ENCODE data around the gene FILIP1L.

FILIP1L gene

DNA sequence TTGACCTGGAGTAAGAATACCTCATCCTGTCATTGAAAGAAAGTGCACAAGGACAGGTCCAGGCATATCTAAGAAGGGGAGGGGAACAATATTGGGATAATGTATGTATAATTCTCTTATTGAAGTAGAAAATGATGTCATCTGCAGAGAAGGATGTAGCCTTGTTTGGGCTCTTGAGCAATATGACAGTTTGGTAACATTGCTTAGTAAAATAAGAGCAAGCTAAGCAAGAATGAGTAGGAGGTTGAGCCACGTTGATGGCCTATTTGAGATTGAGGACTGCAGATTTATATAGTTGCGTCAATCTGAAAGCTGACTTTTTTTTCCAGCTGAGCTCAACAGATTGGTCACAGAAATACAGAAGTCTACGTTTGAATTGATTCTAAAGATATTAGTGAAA, 145.2 kb downstream of the FILIP1L start:
- no peak for FAIRE-seq

DNA sequence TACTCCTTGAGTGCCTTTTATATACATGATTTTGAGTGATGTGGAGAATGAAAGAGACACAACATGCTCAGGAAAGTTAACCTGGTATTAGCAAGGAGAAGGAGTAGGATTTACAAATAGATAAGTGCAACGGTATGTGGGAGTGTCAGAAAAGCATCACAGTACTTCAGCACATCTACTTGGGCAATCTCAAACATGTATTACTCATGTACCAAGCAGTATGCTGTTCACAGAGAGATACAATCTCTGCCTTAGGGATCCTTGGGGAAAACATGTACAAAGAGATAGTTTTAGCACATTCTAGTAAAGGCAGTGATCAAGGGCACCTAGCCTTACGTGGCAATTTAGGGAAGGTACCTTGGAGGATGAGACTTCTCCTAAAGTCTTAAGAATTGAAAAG, 146.5 kb downstream of the FILIP1L start:
- no peak for FAIRE-seq

DNA sequence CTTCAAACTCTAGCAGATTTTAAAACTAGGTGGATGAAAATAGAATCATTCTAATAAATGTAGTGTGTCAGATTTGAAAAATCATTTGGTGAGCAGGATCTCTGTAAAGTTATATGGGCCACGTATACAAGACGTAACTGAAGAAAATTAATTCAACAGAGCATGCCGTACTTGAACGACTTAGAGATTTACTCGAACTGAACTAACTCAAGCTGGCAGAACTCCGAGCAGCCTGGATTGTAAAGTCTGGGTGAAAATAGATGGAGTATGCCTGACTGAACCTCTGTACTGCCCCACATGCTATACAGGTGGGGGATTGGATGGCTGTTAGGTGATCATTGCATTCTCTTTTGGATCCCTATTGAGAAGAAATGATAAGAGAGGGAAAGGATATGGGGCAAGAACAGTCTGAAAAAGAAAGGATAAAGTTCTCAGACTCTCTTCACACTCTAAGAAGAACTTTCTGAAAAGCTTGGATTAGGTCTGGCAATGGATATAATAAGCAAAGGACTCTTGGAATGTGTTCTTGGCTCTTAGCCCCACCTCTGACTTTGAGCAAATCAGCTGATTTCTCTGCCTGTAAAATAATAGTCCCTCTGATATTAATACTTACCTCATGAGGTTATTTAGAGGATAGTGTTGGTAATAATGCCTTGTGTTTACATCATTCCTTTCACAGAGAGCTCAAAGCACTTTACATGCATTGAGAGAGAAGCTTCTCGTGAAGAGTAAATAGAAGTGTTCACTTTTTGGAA, 147.5 kb downstream of the FILIP1L start:
- FAIRE-seq = no peak

DNA sequence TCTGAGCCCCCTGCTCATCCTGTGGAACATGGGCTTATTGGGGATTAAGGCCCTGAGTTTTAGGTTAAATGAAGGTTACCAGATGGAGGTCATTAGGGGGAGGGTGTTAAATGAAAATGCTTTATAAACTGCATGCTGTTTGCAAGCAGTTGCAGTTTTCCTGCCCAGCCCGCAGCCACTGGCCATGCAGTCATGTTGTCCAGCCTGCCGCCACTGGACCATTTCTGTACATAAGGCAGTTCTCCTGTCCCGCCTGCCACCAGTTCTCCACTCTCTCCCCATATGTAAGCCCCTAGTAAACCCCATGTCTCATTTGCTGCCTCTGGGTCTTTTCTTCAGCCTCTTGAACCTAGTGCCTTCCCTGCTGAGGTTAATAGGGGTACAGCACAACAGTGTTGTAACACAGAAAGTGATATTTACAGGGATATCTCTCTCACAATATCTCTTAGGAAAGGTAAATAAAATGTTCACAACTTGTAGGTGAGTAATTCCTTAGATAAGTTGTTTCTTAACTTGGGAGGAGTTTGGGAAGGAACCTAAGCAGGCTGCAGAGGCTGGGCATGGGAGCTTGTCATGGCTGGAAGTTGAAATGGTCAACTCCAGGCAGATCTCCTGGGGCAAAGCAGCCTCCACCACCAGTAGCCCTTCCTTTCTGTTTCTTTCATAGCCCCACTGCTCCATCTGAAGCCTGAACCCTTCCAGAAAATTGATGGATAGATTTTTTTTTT, 148.5 kb downstream of the FILIP1L start:
- no peak for FAIRE-seq

DNA sequence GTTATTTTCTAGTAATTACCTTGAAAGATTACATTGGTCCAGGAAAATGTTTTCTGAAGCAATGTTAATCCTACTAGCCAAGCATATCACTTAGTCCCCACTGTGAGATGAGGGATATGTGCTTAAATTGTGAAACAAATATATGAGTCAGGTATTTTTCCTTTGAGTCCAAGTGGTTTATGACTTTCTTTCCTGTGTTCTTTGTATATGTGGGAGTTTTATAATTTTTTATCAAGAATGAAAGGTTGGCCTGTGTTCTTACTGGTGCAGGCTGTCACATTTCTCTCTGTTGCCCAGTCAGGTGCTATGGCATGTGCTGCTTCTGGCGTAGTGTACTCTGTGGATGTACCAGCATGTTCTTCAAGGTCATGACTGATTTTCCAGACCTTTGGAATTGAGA, 149.2 kb downstream of the FILIP1L start:
- no peak for FAIRE-seq

DNA sequence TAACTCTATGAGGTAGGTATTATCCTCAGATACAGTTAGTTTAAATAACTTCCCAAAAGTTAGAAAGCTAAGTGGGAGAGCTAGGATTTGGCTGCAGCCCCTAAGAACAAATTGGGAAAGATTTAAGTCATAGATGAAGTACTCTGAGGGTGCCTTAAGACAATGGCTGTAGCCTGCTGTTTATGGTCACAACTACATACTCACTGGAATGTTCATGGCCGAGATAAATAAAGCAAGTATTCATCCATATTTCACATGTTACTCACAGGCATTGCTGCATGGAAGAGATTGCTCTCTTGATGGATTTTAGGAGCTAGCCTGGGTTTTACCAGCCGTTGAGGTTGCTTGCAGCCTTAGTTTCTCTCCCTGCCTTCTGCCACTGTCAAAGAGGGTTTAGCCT, 151.6 kb downstream of the FILIP1L start:
- no peak for FAIRE-seq

DNA sequence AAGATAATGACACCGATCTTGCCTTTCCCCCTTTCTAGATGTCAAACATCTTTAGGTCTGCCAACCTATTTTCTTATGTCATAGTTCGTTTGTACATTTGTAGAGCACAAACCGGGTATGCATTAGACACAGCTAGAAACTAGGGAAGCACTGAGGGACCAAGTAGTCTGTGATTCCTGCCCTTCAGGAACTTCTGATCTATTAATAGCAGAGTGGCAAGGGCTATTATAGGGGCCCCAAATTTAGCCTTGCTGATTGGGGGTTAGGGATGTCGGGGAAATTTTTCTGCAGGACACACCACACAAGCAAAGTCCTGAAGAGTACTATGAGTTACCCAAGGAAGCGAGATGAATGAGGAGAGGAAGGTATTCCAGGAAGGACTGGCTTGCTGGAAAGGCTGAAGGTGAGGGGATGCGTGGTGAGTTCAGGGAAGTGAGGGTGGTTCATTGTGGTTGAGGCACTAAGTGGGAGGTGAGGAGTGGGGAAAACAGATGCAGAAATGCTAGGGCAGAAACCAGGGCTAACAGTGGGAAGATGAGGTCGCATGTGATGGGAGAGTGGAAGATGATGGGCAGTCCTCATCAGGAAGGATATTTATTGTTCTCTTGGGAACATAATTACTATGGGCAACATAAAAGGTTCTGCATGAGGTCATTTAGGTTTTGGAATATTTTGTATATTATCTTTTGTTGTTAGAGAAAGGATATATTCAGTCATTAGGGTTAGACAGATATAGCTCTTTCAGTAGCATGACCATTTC, 152.4 kb downstream of the FILIP1L start:
- FAIRE-seq = no peak

DNA sequence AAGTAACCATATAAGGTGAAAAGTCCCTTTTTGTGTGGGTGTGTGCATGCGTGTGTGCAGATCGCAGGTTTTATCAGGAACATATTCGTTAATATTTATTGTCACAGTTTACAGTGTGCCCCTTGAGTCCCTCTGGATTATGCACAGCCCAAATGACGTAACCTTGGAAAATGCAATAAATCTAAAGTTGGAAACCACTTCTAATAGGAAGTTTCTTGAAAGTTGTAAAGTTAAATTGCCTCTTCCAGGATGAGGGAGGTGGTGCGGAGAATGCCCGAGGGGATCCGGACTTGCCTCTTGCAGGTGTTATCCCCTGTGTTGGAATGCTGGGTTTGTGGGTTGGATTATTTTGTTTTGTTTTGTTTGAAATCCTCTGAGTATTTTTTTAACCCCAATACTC, 153.4 kb downstream of the FILIP1L start:
- no peak for FAIRE-seq

DNA sequence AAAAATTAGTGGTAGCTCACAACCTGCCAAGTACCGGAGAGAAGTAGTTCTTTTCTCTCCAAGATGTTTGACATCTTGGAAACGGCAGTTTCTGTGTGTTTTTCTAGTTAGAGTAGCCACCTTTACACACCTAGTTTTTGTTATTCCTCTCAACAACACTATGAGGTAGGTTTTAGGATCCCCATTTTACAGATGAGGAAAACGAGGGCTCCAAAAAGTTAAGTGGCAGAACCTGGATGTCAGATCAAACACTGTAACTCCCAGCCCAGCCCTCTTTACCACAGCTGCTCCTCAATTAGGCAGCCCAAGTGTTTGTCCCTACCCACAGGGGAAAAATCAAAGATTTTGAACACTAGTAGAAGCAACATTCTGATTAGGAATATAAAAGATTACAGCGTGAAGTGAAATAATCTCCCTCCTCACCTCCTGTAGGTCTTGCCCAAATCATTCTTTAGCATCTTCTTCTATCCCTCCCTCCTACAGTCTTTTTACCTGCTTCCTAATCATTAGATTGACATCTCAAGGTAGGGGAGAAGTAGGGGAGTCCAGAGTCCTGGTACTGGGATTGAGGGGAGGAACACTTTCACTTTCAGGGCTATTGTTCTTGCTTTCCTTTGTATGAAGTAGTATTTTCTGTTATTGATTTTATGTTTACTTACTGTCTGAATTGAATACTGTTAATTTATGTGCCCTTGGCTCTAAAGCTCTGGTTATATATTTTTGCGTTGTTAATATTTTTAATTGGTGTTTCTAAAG, 154.0 kb downstream of the FILIP1L start:
- FAIRE-seq = no peak

DNA sequence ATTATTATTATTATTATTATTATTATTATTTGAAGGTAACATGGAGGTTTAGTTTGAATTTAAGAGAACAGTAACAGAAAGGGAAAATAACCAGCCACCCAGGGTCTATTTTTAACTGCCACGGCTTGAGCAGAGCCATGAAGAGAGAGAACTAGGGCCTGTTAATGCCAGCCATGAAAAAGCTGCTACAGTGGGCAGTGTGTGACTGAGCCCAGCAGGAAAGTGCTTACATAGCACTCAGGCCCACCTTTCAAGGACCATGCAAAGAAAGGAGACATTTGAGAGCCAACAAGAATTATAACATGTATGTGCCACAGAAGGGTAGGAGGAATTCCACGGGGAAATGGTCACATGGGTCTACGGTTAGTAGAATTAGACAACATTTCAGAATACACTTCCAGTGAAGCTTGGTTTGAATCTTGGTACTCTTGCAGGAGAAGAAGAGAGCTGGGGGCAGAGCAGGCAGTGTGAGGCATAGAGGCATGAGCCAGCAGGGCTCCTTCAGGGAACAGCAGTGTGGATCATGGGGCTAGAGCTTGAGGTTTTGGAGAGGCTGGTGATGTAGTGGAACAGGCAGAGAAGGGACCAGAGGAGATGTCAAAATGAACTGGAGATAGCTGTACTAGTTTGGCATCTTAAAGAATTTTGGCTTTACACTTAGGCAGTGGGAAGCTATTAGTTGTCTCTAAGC, 155.9 kb downstream of the FILIP1L start:
- no peak for FAIRE-seq

DNA sequence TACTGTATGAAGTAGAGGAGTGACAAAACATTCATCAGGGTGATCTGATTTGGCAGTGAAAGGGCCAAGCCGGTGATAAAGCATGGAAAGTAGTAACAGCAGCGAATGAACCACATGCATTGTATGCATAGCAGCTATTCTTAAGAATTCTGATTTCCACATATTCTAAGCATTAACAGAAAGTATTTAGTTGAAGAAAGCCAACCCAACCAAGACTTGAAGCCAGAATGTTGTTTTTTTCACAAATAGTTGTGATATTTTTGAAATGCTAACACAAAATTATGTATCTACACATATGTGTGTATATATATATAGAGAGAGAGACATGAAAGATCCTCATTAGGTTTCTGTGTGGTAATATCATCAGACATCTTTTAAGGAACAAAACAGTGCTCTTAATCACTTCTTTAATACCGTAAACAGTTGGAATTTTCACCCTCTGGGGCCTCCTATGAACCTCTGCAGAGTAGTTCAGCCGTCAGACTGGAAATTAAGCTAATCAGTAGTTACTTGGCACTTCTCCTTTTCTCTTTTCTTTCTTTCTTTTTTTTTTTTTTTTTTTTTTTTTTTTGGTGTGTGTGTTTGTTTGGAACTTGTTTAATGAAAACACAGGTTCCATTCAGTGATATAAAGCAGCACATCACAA, 157.0 kb downstream of the FILIP1L start:
- no peak for FAIRE-seq

DNA sequence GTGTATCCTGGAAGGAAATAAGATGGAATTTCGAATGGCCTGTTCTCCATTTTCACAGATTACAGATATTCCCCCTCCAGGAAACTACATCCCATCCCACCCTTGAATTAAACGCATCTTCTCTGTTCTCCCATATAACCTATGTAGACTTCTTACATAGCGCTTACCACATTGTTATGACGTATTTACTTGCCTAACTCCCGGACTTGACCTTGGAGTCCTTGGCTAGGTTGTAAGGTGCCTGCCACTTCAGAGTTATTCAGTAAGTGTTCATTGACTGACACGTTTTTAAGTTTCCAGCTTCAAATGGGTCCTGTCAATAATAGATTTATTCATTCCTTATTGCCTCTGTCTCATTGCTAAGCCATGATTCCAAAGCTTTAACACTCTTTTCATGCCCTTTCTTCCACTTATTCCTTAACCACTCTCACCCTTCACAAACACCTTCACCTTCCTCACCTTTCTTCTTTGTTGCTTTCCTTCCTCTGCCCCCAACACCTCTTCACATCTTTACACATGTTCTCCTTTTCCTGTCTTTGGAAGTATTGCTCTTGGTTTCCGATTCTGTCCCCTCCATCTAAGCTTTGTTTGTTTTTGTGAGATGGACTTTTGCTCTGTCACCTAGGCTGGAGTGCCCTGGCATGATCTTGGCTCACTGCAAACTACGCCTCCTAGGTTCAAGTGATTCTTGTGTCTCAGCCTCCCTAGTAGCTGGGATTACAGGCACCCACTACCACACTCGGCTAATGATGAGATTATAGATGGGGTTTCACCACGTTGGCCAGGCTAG, 158.3 kb downstream of the FILIP1L start:
- FAIRE-seq = no peak

DNA sequence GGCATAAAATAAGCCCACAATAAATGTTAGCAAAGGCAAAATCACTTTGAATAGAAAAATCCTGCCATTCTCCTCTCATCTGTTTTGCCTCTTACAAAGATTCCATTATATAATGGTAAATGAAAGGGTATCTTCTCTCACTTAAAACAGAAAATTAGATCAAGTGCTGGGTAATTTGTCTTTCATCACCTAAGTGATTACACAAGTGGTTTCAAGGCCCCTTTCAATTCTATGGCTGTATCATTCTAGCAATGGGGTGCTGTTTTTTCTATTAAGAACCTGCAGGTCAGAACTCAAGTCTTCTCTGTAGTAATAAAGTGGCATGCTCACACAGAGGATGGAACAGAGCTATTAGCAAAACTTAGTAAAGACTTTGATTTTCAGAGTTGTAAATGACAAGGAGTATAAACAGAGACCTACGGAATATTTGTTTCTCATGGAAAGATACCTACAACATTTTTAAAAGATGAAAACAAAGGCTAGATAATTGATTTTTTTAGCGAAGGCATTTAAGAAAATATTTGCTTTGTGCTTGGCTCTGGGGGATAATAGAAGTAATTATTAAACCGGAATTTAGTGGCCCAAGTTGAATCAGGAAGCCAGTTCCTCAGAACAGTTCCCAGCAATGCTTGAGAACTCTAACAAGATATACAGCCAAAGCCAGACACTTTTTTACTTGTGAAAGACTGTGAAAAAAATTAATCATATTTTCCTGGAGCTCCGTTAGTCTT, 159.2 kb downstream of the FILIP1L start:
- no peak for FAIRE-seq

DNA sequence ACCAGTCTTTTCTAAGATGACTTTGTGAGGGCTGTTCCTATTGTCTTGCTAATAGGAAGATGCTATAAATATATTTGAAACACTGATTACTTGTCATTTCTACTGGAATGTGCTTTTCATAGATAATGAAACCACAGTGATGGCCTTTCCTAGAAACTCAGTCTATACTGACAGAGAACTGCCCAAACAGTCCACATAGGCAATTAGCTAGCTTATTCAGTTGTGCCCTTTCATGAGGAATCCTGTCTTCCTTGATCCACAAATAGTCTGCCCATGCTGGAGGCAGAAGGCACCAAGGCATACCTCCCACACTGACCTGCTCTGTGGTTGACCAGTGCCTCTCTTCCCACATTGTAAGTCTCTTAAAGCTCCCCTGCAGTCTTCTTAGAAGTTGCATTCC, 160.7 kb downstream of the FILIP1L start:
- FAIRE-seq = no peak

DNA sequence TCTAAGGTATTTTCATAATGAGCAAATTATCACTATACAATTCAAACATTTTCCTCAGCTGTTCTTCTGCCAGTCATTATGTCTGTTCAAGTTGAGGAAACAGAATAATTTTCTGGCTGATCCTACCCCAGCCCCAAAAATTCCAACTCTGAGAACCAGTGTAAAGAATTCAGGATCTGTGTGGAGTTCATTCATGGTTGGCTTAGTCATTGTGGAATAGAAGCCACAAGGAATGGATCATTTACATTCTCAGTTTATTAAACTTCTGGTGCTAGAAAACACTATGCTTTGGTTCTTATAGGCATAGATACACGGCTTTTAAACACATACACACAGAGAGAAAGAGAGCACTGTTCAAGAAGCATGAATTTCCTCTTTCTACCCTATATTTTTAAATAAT, 162.0 kb downstream of the FILIP1L start:
- FAIRE-seq = no peak

DNA sequence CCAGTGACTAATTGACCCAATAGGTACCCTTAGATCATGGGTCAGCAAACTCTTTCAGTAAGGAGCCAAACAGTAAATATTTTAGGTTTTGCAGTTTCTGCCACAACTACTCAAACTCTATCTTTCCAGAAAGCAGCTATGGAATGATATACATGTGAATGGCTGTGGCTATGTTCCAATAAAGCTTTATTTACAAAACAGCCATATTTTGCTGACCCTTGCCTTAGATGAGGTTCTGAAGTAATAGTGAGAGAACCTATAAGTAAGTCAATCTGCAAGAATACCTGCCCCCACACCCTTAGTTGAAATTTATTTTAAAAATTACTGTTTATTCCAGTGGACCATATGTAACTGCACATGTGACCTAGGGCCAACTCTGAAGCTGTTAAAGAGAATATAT, 162.6 kb downstream of the FILIP1L start:
- FAIRE-seq = no peak

DNA sequence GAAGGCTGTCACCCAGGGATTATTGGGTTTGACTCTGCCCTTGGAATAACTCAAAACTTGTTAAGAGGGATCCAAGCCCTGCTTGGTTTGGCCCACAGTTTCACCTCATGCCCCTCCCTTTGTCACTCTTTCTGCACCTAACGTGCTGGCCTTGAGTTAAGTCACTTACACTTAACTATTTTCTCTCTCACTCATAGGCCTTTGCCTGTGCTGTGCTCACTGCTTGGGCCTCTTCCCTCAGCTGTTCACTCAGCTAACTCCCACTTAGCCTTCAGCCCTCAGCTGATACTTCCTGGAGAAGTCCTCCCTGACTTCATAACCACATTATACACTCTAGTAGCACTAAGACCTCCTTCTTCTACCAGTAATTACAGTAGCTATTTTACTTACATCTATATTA, 163.4 kb downstream of the FILIP1L start:
- FAIRE-seq = no peak

DNA sequence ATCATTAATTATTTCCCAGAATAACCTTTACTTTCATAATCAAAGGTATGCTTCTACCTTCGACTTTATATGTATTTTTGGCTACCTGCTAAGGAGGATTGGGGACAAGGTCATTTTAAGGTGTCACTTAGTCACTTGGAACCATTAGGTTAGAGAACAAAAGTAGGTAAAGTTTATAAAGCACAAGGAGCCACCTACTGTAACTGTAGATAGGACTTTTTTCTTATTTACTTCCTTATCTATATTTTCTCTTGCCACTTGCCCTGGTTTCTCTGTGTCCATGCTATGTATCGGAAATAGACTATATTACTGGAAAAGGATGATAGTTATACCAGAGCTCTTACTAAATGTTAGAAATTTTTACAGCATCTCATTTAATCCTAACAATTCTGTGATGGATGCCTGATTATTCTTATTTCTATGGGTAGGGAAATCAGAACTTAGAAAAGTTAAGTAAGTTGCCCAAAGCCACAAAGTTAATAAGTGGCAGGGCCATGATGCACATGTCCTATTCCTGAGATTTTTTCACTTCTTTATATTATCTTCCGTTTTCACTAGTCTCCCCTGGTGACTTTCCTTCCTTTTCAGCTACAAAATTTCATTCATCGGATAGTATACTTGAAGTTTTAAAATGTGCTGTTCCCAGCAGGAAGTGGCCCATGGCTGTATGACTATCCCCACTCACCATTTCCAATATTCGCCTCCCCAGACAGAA, 164.2 kb downstream of the FILIP1L start:
- no peak for FAIRE-seq

DNA sequence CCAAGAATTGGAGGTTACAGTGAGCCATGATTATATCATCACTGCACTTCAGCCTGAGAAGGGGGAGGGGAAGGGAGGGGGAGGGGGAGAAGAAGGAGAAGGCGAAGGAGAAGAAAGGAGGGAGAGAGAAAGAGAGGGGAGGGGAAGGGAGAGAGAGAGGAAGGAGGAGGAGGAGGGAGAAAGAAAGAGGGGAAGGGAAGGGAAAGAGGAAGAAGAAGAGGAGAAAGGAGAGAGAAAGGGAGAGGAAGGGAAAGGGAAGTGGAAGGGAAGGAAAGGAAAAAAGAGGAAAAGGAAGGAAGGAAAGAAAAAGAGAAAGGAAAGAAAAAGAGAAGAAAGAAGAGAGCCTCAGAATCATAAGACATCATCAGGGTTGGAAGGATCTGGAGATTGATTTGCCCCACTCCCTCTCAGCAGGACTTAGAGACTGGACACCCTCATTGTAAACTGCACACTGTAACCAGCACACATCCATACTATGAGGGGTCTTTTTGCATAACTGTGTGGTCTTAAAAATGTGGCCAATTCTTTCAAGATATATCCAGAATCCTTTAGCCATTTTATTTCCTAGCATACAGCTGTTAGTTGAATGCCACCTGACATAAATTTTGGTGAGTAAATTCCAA, 165.7 kb downstream of the FILIP1L start:
- FAIRE-seq = no peak

Measured in A204.1 (cell line).